ENCODE results near the gene TARBP1.

DNA sequence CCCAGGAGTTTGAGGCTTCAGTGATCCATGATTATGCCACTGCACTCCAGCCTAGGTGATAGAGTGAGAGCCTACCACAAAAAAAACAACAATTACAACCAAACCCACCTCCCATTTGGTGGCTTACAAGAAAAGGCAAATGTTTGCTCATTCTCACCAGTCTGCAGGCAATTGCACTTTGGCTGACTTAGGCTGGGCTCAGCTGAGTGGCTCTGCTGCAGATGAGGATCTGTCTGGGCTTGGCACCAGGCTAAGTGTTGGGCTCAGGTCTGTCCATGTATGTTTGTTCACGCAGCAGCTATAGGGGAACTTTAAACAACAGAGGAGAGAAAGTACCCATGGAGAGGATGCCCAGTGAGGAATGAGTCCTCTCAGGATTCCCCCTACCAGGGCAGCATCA, 133.7 kb downstream of the TARBP1 start:
- TF ChIP-seq, protein P1, sequence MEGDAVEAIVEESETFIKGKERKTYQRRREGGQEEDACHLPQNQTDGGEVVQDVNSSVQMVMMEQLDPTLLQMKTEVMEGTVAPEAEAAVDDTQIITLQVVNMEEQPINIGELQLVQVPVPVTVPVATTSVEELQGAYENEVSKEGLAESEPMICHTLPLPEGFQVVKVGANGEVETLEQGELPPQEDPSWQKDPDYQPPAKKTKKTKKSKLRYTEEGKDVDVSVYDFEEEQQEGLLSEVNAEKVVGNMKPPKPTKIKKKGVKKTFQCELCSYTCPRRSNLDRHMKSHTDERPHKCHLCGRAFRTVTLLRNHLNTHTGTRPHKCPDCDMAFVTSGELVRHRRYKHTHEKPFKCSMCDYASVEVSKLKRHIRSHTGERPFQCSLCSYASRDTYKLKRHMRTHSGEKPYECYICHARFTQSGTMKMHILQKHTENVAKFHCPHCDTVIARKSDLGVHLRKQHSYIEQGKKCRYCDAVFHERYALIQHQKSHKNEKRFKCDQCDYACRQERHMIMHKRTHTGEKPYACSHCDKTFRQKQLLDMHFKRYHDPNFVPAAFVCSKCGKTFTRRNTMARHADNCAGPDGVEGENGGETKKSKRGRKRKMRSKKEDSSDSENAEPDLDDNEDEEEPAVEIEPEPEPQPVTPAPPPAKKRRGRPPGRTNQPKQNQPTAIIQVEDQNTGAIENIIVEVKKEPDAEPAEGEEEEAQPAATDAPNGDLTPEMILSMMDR (conservative IDR thresholded peaks at IDR 0.05) = no peak
- no peak for TF ChIP-seq ZFX (IDR thresholded peaks at IDR 0.05)
